HL-60/S4 treated with phorbol 12-myristate 13-acetate at 8.2 ng/mL for 4 days and 3 days (cell line): Measurements from ENCODE around the gene FNIP2.

Experiments used
- in situ Hi-C: fragments of 300-500 bp; cut with MboI; formaldehyde crosslinking; loops from 2 replicates; pipeline ENCODE4 v1.15.0; 2022; ENCODE audit warnings: low sequenced_read_pairs

The FNIP2 gene

DNA sequence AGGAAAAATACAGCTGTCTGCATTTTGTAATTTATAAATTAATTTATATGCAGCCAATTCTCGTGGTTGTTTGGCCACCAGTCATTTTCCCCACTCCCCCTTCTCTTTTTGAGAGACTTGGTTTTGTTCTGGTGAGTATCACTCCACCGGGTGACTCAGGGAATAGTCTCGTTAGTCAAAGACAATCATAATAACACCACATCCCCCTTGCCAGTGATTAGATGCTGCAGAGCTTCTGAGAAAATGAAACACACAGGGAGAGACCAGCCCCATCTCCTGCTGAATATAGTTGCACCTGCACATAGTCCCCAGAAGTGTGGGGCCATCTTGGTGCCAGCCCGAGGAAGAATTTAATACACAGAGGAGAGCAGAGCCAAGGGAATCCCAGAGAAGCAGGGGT, 8.0 kb upstream of the FNIP2 start:
- in situ Hi-C loops, result no loop called here

DNA sequence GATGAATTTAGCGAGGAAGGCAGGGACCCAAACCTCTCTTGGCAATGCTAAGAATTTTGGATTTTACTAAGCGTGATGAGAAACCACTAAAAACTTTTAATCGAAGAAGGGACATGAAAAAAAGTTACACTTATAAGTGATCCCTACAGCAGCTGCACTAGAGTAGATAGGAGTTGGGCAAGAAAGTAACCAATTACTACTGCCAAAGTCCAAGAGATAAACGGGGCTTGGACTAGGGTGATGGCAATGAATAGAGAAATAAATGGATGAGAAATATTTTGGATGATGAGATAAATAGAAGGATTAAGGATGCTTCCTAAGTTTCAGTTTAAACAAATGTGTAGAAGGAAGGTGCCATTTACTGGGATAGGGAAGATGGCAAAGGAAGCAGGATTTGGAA, 6.3 kb upstream of the FNIP2 start:
- in situ Hi-C loops, result no loop called here

DNA sequence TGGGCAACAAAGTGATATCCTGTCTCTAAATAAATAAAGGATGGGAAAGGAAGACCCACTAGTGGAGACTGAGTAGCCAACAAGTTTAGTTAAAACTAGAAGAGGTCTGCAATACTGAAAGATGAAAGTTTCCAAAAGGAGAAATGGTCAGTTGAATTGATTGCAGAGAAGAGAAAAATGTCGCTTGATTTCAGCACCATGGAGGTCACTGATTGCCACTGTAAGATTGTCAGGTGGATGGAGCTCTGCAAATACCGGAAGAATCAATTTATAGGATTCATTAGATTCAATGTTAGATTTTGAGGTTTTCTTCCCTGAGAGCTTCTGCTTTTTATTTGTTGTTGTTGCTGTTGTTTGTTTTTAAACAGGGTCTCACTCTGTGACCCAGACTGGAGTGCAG, 5.4 kb upstream of the FNIP2 start:
- in situ Hi-C loops, result no loop called here

DNA sequence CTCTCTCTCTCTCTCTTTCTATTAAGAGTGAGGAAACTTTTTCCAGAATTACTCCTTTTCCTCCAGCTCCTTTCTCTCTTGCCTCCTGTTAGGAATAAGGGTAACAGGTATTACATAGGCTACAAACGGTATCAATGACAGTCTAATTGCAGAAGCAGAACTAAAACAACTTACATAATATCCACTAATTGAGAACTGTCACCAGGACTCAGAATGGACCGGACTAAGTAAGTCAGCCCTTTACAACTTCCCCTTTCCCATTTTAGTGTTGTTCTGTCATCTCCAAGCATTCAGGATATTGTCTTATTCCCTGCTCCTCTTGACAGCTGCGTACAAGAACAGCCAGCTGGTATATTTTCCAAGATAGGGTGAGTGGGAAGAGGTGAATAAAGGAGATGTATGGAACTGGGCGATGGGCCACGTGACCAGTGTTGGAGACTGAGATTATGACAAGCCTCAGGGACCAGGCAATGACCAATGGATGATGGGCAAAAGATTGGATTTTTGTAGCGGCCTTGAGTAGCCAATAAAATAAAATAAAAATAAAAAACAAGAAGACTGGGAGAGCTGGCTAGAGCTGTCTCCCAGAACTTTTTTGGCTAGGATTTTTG, 2.3 kb upstream of the FNIP2 start:
- in situ Hi-C loops, result no loop called here

DNA sequence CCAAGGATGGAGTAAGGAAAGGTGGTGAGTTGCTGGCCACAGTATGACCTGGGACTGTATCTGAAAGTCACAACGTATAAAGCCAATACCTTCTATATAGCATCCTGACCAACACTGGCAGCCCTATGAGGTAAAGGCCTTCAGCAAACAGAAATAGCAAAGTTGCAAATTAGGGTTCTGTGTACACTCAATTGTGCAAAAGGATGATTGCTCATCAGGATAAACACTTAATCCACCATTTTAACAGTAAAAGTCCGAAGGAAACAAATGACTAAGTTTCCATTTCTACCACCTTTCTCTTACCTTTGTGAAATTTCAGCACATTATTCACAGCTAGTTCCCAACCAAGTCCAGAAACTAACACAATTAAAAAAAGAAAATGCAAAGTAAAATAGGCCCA, 1.4 kb upstream of the FNIP2 start:
- in situ Hi-C loops, result no loop called here

DNA sequence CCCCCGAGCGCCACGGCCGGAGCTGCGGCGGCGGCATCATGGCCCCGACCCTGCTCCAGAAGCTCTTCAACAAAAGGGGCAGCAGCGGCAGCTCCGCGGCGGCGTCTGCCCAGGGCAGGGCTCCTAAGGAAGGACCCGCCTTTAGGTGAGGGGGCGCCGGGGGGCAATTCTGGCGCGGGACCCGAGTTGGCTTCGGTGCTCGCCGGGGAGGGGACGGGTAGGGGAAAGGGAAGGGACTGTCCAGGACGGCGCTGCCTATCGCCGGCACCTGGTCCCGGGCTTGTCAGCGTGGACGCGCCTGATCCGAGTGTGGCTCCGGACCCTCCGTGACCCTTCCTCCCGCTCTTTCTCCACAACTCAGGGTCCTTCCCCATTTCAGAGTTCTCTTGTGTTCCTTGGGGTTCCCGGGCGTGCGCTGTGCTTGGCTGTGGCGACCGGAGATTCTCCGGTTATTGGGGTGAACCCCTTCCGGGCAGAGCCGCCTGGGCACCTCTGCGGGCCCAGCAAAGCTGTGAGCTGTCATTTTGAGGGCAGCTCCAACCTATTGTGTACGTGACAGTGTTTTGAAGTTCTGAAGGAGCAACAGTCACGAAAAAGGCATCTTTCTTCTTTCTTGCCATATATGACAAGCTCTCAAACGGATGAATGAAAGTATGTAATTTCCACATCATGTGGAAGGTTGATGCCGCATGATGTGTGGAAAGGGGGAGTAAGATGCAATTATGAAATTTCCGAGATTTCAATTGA, 522 bp downstream of the FNIP2 start:
- in situ Hi-C loops, result no loop called here

DNA sequence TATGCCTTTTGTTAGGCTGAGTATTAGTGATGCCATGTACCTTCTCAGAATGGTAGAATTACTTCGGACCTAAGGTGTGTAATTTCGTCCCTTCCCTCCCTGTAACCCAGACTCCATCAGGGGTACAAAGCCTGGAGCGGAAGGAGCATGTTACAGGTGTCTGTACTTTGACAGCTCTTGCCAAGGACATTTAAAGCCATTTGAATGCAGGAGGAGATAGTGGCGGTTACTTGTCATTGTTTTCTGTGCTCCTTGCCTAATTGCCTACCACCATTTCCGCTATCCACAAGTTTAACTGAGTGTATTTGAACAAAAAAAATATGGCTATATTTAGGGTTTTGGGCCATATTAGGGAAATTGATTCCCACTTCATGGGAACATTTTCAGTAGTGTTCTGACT, 1.8 kb downstream of the FNIP2 start:
- in situ Hi-C loops, result no loop called here

DNA sequence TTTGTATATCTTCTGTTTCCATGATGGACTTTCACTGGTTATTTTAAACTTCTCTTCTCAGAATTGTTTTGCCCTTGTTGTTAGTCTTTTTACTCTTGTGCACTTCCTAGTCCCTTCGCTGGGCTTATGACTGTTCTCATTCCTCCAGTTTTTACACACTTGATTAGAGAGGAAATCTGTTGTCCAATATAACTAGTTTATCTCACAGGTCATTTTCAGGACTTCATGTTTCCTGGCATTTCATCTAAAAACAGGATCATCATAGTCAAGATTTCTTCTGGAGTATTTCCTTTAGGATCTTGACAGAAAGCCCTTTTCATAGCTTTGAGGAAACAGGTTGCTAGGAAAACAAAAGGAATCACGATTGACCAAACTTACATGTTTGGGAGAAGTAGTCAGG, 3.0 kb downstream of the FNIP2 start:
- in situ Hi-C loops, result no loop called here

DNA sequence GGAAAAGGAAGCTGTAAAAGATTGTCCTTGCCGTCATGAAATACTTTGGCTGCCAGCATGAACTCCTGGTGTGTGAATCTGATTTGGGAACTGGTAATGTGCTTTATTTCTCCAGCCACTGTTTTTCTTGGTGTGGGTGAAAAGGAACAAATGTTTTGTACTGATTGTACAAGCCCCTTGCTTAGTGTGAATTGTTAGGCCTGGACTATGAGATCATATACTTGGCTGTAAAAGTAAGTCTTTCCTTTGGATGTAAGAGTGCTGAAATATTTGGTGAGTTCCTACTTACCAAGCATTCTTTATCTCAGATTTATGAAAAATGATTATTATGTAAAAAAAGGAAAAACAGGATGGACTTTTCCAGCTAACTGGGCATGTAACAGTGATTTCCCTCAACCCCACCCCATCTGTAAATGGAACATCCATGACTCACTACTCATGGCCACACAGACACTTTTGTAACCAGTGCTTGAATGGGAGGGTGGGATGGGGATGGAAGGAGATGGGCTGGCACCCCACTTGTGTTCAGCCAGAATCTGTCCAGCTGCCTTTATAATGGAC, 6.3 kb downstream of the FNIP2 start:
- in situ Hi-C loops, result no loop called here

DNA sequence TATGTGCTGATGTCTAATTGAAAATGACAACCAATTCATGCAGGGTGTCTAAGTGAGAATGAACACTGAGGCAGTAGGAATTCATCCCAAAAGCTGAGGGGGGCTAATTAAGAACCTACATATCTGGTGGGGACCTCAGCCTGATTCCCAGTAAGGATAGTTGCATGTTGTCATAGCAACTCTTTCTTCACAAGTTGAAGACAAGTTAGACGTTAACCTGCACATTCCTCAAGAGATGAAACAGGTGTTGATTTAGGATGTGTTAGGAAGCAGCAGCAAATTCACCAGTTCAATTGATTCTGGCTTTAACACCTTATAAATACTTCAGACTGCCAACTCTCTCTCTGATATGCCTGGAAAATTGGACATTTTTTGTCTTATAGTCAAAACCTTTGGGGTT, 7.3 kb downstream of the FNIP2 start:
- in situ Hi-C loops, result no loop called here

DNA sequence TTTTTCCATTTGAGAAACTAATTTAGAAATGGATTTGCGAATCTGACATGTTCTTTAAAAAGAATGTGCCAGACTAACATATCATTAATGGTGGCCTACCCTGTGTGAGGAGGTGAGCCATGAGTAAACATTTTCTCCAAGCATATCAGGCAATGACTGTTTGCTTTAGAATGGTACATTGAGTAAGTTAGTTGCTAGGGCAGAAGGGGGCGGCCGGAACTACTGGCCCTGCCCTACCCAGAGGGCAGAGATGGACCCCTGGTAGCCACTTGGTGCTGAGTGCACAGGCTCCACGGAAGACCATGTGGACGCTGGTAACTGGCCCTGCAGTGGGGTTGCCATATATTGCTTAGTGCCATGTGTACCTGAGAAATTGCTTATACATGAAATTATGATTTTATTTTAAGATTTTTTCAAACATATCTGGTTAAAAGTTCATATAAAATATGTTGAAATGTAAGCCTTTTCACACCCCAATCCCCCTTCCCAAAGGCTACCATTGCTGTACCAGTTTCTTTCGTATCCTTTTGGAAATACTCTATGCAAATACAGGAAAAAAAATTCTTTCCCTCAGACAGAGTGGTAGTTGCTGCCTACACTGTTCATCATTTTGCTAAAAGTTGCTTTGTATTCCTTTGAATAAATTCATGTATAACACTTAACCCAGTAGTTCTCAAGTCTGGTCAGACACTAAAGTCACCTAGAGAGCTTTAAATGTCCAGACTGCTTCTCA, 8.8 kb downstream of the FNIP2 start:
- in situ Hi-C loops, result no loop called here

DNA sequence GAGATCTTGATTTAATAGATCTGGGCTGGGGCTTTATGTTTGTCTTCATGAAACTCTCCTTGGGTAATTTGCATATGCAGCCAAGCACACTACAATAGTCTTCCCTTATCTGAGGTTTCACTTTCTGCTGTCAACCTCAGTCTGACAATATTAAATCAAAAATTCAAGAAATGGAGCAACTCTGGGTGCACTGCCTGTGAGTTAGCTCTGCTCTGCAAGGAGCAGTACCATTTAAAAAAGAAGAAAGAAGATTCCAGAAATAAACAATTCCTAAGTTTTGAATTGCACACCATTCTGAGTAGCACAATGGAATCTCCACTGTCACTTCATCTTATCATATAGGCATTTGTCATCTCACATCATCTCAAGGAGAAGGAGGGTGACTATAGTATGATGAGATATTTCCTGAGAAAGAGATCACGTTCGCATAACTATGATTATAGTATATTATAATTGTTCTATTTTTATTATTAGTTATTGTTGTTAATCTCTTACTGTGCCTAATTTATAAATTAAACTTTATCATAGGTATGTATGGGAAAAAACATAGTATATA, 9.4 kb downstream of the FNIP2 start:
- in situ Hi-C loops, result no loop called here

DNA sequence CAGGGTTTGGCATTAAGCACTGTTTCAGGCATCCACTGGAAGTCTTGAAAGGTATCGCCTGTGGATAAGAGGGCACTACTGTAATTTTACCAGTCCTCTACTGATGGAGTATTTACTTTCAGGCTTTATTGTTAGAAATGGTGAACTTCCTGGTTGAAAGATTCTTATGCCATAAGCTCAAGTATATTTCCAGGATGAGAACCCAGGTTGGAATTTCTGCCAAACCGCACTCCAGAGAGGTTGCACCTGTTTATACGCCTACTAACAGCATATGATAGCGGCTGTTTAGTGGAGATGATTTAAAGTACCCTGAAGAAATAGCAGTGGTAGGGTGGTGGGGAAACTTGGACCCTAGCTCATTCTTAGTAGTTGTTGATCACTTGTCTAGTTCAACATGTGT, 9.9 kb downstream of the FNIP2 start:
- in situ Hi-C loops, result no loop called here

DNA sequence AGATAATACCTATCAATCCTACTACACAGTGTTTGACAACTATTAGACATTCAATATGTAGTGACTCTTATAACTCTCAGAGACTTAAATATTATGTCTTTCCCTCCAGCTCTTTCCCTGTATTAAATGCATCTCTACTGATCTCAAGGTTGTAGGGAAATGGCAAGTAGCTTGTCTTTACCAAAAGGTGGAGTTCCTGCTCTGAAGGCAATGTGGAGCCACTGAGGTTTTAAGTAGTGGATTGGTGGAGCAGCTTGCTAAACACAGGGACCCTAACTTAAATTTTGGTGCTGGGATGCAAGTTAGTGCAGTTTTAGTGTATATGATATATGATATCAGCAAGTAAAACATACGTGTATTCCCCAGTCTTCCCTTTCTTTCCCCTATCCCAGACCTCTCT, 13.1 kb downstream of the FNIP2 start:
- in situ Hi-C loops, result no loop called here

DNA sequence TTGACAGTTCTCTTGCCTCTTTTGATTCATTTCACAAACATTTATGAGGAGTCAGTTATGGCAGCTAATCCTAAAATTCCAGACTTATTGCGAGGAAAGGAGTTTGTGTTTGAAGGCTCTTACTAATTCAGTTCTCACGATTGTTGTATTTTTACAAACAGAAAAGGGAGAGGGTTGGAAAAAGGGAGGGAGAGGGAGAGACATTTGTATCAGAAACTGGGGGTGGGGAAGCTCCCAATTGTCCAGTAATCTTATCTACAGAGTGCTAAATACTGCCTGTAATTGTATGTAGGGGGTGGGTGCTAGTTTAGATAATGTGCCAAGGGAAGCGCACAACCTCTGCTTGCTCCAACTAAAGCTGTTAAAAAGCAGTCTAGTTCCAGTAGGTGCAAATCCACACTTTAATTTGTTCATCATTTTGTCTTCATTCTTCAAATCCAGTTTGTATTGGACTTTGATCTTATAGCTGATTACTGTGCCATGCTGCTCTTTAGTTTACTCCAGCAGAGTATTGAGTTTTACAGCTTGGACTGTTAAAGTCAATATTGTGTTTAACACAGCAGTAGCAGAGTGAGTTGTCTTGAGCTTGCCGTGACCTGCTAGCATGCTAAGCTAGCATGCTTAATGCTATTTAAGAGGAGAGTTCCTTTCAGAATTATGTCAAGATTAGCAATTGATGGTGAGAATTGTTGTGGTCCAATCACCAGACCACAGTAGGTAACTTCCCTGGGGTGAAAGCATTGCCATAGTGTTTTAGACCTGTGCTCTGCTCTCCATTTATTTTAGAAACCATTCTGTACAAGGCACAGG, 13.9 kb downstream of the FNIP2 start:
- in situ Hi-C loops, result no loop called here

DNA sequence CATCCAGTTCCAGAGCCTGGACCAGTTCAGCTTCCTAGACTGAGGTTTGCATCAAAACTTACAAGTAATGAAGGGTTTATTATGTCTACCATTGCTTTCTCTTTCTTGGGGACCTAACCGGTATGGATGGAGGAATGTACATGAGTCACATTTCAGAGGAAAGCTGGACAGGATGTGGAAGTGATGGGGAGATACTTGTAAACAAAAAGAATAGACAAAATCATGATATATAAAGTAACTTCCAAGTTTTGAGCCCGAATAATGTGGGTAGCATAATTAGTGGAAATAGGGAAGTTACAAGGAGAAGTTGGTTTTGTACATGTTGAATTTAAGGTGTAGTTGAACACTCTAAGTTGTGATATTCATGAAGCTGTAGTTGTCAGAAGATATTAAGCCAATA, 15.0 kb downstream of the FNIP2 start:
- in situ Hi-C loops, result no loop called here

DNA sequence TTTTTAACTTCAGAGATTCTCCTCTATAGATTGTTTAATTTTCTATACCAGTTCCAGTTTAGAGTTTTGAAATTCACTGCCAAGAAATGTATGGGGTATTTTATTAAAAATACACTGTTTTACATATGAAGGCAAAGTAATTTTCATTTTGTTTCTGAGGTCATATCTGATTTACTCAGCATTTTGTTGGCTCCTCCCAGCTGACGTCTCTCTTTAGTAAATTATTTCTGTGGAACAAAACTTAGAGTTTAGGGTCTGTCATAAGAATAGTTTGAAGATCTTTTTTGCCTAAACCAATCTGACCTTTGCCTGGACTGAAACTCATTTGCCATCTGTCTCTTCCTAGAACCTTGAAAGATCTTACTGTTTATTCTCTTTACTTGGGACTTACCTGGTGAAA, 16.9 kb downstream of the FNIP2 start:
- in situ Hi-C loops, result no loop called here

DNA sequence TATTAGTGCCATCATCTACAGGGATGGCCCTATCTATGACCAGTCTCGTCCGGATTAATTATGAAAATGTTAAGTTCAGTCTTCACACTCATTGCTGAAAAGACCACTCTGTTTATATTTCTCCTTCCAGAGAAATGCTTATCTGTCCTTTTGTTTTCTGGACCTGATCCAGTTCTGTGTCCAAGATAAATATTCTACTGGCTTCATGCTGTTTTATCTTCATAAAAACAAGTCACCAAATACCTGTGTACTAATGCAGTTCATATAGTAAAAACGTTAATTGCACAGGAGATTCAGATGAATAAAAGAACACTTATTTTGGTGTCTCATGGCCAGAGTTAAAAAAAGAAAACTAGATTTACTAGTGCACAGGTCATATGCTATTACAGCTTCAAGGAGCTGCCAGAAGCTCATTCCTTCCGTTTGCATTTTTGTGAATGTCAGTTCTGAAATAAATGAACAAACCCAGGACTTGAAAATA, 17.3 kb downstream of the FNIP2 start:
- in situ Hi-C loops, result no loop called here

DNA sequence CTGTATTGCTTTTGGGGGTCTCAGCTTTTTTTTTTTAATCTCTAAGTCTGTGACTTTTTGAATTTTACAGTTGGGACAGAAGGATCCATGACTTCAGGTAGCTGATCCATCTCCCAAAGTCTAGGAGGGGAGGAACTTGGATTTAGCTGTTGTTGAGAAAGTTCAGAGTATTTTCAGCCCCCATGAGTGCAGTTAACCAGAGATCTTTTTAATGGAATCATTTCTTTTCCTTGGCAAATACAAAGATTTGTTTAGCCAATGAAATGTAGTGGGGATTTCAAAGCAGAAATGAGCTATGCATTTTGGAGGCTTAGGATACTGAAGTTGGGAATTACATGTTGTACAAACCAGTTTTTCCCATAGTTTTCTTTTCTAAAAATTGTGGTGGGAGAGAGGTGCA, 18.1 kb downstream of the FNIP2 start:
- in situ Hi-C loops, result no loop called here

DNA sequence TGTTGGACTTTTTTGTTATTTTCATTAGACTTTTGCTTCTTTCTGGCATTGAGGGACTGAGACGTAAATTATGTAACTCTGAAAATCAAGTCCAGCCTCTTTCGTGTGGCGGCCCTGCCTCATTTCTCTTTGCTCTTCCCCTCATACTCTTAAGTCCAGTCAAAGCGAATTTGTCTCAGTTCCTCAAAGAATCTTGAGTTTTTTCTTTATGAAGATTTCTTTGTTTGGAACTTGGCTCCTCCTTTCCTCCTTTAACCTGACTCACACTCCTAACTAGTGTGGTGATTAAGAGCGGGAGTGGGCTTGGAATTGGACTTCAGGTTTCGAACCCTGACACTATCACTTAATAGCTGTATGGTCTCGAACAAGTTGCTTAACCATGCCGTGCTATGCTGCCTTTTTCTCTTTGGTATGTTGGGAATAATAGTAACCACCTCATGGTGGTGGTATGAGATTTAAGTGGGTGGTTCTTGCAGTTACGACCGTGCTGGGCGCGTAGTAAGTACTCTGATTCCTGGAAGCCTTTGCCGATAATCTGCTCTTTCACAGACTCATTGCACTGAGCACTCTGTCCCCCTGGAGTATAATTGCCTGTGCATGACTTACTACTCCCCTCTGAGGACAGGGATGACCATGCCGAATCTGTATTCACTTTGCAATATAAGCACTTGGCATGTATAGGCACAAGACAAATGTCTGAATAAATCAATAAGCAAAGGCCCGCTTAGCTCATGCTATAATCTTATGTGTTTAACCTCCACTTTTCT, 19.1 kb downstream of the FNIP2 start:
- in situ Hi-C loops, result no loop called here
